ENCODE measurements around the gene OSBPL7.

DNA sequence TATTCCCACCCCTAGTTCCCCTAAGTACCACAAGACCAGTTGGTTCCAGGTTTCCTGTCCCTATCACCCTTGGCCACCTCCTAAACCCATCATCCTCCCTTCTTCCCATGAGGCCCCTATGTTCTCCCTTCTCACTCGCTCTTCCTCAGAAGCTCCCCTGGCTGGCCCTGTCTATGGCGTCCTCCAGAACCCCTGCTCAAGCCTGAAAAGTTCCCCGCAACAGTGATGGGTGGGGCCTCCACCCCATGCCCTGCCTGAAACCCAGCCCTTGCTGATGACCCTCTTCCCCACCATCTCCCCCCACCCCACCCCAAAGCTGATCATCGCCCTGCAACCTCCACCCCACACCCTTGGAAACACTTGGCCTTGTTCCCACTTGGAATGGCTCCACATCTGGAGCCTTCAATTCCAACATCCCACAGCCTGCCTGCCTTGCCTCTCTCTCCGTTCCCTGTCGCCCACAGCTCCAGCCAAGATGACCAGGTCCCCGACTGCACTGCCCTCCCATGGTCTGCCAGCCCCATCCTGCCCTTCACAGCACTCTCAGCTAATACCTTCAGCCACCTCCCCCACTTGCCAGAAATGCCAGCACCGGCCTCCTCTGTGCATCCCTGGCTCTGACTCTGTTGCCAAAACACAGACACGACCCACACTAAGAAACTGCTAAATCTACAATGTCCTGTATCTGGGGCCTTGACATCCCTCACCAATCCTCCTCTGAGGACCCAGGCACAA is 10.5 kb downstream of the OSBPL7 start:
- TF ChIP-seq, protein P1, sequence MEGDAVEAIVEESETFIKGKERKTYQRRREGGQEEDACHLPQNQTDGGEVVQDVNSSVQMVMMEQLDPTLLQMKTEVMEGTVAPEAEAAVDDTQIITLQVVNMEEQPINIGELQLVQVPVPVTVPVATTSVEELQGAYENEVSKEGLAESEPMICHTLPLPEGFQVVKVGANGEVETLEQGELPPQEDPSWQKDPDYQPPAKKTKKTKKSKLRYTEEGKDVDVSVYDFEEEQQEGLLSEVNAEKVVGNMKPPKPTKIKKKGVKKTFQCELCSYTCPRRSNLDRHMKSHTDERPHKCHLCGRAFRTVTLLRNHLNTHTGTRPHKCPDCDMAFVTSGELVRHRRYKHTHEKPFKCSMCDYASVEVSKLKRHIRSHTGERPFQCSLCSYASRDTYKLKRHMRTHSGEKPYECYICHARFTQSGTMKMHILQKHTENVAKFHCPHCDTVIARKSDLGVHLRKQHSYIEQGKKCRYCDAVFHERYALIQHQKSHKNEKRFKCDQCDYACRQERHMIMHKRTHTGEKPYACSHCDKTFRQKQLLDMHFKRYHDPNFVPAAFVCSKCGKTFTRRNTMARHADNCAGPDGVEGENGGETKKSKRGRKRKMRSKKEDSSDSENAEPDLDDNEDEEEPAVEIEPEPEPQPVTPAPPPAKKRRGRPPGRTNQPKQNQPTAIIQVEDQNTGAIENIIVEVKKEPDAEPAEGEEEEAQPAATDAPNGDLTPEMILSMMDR (IDR thresholded peaks at IDR 0.05), result no peak
- TF ChIP-seq POLR2A (IDR thresholded peaks at IDR 0.05) (no peak), EP300 (IDR thresholded peaks at IDR 0.05) (no peak)
